SH-SY5Y (cell line): ENCODE results near the gene EIF4EBP3.

Experiments used
- GATA2 ChIP-seq: IDR thresholded peaks from 2 replicates; pipeline ENCODE4 v1.6.1; 2011; ENCODE audit warnings: mild to moderate bottlenecking, low read depth, low read length
- GATA3 ChIP-seq: IDR thresholded peaks from 2 replicates; pipeline ENCODE4 v1.6.1; 2011; ENCODE audit warnings: low read depth, mild to moderate bottlenecking, low read length, moderate library complexity

The EIF4EBP3 gene

GRCh38 chr5:140564196-140565023, 16.9 kb downstream of the EIF4EBP3 start, which contains the start of the genes APBB3 and SLC35A4:
APBB3 (minus strand) TSS chr5:140564598; CDS start chr5:140564245, 353 bp downstream.
SLC35A4 (plus strand) TSS chr5:140564828; CDS start chr5:140567170, 2,342 bp downstream.
- TF ChIP-seq GATA2 (no peak), GATA3 (no peak)

DNA sequence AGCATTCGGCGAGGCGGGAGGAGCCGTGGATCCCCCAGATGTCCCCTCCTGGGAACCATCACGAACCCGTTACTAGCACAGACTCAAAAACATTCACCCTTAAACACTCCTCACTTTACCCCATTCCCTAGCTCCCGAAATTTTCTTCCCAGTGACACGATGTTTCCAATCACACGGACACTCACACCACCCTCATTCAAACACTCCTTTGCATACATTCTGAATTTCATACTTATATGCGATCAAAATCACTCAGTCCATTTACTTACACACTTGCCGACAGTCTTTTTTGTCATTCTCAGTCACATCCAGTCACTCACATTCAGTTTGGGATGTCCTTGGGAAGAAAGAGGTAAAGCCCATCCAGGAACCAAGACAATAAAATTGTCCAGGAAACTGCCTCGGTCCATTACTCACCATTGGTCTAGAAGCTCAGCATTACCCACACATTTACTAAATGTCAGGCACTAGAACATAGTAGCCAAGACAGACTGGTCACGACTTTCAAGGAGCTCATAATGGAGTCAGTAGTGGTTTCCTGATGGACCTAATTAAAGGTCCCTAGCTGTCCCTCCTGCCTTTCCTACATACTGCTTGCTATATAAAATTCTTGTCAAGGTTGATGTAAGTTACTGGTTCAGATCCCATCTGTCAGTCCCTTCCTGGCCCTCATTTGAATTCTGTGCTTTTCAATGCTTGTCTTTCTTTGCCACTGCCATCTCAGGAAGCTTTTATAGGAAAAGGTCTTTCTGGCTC, 17.7 kb downstream of the EIF4EBP3 start:
- TF ChIP-seq GATA2 (no peak), GATA3 (no peak)

GRCh38 chr5:140565780-140566095, 18.3 kb downstream of the EIF4EBP3 start:
- no peak for TF ChIP-seq GATA2
- no peak for TF ChIP-seq GATA3

DNA sequence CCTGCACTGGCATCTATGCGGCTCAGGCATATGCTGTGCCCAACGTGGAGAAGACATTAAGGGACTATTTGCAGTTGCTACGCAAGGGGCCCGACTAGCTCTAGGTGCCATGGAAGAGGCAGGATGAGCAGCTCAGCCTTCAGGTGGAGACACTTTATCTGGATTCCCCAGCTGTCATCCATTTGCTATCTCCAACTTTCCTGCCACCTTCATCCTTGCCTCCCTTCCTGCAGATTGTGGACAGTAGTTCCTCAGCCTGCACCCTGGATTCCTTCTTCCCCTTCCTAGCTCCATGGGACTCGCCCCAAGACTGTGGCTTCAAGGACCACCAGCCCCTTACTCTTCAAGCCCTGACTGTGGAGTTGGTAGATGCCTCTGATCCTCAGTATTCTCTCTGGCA, 19.2 kb downstream of the EIF4EBP3 start:
- no peak for TF ChIP-seq GATA3

DNA sequence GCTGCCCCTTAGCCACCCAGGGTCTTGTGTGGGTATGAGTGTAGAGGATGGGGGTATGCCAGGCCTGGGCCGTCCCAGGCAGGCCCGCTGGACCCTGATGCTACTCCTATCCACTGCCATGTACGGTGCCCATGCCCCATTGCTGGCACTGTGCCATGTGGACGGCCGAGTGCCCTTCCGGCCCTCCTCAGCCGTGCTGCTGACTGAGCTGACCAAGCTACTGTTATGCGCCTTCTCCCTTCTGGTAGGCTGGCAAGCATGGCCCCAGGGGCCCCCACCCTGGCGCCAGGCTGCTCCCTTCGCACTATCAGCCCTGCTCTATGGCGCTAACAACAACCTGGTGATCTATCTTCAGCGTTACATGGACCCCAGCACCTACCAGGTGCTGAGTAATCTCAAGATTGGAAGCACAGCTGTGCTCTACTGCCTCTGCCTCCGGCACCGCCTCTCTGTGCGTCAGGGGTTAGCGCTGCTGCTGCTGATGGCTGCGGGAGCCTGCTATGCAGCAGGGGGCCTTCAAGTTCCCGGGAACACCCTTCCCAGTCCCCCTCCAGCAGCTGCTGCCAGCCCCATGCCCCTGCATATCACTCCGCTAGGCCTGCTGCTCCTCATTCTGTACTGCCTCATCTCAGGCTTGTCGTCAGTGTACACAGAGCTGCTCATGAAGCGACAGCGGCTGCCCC, 19.8 kb downstream of the EIF4EBP3 start:
- TF ChIP-seq GATA2 (no peak), GATA3 (no peak)

DNA sequence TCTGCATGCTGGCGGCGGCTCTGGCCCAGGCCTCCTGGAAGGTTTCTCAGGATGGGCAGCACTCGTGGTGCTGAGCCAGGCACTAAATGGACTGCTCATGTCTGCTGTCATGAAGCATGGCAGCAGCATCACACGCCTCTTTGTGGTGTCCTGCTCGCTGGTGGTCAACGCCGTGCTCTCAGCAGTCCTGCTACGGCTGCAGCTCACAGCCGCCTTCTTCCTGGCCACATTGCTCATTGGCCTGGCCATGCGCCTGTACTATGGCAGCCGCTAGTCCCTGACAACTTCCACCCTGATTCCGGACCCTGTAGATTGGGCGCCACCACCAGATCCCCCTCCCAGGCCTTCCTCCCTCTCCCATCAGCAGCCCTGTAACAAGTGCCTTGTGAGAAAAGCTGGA, 20.4 kb downstream of the EIF4EBP3 start:
- TF ChIP-seq GATA3 (no peak), GATA2 (no peak)

DNA sequence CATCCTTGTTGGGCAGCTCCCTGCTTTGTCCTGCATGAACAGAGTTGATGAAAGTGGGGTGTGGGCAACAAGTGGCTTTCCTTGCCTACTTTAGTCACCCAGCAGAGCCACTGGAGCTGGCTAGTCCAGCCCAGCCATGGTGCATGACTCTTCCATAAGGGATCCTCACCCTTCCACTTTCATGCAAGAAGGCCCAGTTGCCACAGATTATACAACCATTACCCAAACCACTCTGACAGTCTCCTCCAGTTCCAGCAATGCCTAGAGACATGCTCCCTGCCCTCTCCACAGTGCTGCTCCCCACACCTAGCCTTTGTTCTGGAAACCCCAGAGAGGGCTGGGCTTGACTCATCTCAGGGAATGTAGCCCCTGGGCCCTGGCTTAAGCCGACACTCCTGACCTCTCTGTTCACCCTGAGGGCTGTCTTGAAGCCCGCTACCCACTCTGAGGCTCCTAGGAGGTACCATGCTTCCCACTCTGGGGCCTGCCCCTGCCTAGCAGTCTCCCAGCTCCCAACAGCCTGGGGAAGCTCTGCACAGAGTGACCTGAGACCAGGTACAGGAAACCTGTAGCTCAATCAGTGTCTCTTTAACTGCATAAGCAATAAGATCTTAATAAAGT, 21.1 kb downstream of the EIF4EBP3 start:
- TF ChIP-seq GATA2 (no peak), GATA3 (no peak)

GRCh38 chr5:140569197-140569596, 21.7 kb downstream of the EIF4EBP3 start:
- TF ChIP-seq GATA3 (no peak), GATA2 (no peak)

DNA sequence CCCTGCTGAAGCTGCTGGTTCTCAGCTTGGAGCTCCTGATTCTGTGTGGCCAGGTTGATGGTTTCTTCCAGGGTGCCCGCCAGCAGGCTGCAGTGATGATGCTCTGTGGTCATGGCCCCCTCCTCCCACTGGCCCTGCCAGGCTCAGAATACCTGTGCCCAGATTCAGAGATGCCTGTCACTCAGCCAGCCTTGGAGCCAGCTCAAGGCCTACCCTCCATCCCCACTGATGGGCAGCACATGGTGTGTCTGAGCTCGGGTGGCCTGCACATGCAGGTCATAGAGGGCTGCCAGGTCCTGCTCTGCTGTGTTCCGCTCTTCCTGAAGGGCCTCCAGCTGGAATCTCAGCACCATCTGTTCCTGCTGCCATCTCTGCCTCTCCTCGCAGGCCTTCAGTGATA, 22.6 kb downstream of the EIF4EBP3 start:
- TF ChIP-seq GATA2 (no peak), GATA3 (no peak)

DNA sequence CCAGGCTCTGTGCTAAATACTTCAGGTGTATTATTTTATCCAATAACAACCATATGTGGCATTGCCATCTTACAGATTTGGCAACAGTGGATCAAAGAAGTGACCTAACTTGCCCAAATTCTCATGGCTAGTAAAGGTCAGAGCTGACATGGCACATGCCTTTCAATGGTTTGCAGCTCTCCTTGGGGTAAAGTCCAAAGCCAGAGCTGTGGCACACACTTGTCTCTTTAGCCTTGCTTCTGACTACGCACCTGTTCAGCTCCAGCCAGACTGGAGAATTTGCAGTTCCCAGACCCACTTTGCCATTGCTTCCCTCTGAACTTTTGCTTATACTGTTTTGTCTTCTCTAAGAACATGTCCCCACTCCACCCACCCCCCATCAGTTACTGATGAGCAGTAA, 23.0 kb downstream of the EIF4EBP3 start:
- TF ChIP-seq GATA3 (no peak), GATA2 (no peak)

- TF ChIP-seq GATA3 (no peak), GATA2 (no peak)
These were observed 23.6 kb downstream of the EIF4EBP3 start for GRCh38 chr5:140571105-140571504.

- TF ChIP-seq GATA2 (no peak), GATA3 (no peak)
These were observed 26.2 kb downstream of the EIF4EBP3 start for GRCh38 chr5:140573683-140574082.

DNA sequence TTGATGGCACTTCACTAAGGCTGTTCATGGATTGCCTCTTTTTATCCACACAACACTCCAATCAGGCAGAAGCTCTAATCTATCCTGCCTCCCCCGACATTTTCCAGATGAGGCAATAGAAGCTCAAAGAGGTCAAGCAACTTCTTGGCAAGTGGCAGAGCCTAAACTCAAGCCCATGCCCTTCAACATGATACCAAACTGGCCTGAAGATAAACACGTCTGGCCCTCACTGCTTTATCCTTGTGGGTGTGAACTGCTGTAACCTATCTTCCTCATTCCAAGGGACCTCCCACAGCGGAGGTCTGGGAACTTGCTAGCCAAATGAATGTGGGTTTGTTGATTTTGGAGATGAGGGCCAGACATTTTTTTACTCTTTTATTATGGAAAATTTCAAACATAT, 26.7 kb downstream of the EIF4EBP3 start:
- TF ChIP-seq GATA2 (no peak), GATA3 (no peak)

- no peak for TF ChIP-seq GATA3
- no peak for TF ChIP-seq GATA2
These were observed 27.8 kb downstream of the EIF4EBP3 start for GRCh38 chr5:140575309-140575708.
